DOHH2 (cell line): Measurements from ENCODE around the gene MAPK4.

Experiments used
- H3F3A ChIP-seq: fragments of 200-600 bp; sonication (generic), shearing (Covaris generic); 2 replicates; pipeline ENCODE4 v1.6.0; 2016; ENCODE audit warnings: antibody characterized with exemption, mild to moderate bottlenecking; ENCODE audit not compliant: control insufficient read depth, insufficient read depth
- H3K27ac ChIP-seq: fragments of 200-600 bp; sonication (generic); 2 replicates; pipeline ENCODE4 v1.5.1; 2014; ENCODE audit warnings: low read depth, mild to moderate bottlenecking, low read length, moderate library complexity
- H3K27me3 ChIP-seq: fragments of 200-600 bp; sonication (generic); 2 replicates; pipeline ENCODE4 v1.6.1; 2014; ENCODE audit warnings: mild to moderate bottlenecking, low read length, mixed read lengths; ENCODE audit not compliant: control insufficient read depth
- H3K36me3 ChIP-seq: fragments of 200-600 bp; sonication (generic); 2 replicates; pipeline ENCODE4 v1.6.1; 2014; ENCODE audit warnings: mild to moderate bottlenecking, low read length, moderate library complexity, mixed read lengths; ENCODE audit not compliant: control insufficient read depth
- H3K4me1 ChIP-seq: fragments of 200-600 bp; sonication (generic); 2 replicates; pipeline ENCODE4 v1.6.1; 2014; ENCODE audit warnings: mild to moderate bottlenecking, low read length, mixed read lengths; ENCODE audit not compliant: control insufficient read depth
- H3K4me2 ChIP-seq: fragments of 200-600 bp; sonication (generic); 2 replicates; pipeline ENCODE4 v1.6.0; 2014; ENCODE audit warnings: mild to moderate bottlenecking, low read length, moderate library complexity
- H3K4me3 ChIP-seq: fragments of 200-600 bp; sonication (generic); 2 replicates; pipeline ENCODE4 v1.5.1; 2014; ENCODE audit warnings: mild to moderate bottlenecking, low read length, mixed read lengths
- H3K79me2 ChIP-seq: fragments of 200-600 bp; sonication (generic); 2 replicates; pipeline ENCODE4 v1.6.1; 2014; ENCODE audit warnings: mild to moderate bottlenecking, low read length, mixed read lengths; ENCODE audit not compliant: control insufficient read depth
- H3K9me2 ChIP-seq: fragments of 200-600 bp; sonication (generic); replicated peaks from 2 replicates; pipeline ENCODE4 v1.6.1; 2014; ENCODE audit warnings: mild to moderate bottlenecking, low read length, mixed read lengths; ENCODE audit not compliant: control insufficient read depth
- H3K9me3 ChIP-seq: fragments of 200-600 bp; sonication (generic); 2 replicates; pipeline ENCODE4 v1.6.1; 2014; ENCODE audit warnings: antibody characterized with exemption, low read length, mixed read lengths; ENCODE audit not compliant: control insufficient read depth, insufficient read depth
- H4K20me1 ChIP-seq: fragments of 200-600 bp; sonication (generic); 2 replicates; pipeline ENCODE4 v1.6.0; 2014; ENCODE audit warnings: low read depth, mild to moderate bottlenecking, antibody characterized with exemption, low read length, moderate library complexity; ENCODE audit not compliant: control insufficient read depth, insufficient read depth
- CTCF ChIP-seq: fragments of 200-600 bp; sonication (generic); IDR thresholded peaks from one replicate; pipeline ENCODE4 v1.5.1; 2014; ENCODE audit warnings: antibody characterized with exemption, mild to moderate bottlenecking, low read depth, low read length; ENCODE audit not compliant: poor library complexity, severe bottlenecking
- EZH2phosphoT487 ChIP-seq: fragments of 200-600 bp; sonication (generic); IDR thresholded peaks from 2 replicates; pipeline ENCODE4 v1.6.1; 2017; ENCODE audit warnings: borderline replicate concordance, mild to moderate bottlenecking, antibody characterized with exemption, low read length, moderate library complexity, mixed read lengths

MAPK4 gene

GRCh38 chr18:50626317-50626716, 66.4 kb downstream of the MAPK4 start:
- Histone ChIP-seq H3F3A (no peaks in the 10 kb centered on the region), H3K4me2 (no peak overlapping the region), H3K36me3 (no peaks in the 10 kb centered on the region), H3K9me2 (no peaks in the 10 kb centered on the region), H3K4me3 (no peak overlapping the region), H3K9me3 (no peaks in the 10 kb centered on the region), H3K4me1 (no peaks in the 10 kb centered on the region), H3K79me2 (no peaks in the 10 kb centered on the region), H4K20me1 (no peaks in the 10 kb centered on the region), H3K27ac (no peak overlapping the region), H3K27me3 (no peaks in the 10 kb centered on the region)
- TF ChIP-seq CTCF: no peak
- no peak for TF ChIP-seq EZH2phosphoT487

- no peaks in the 10 kb centered on the region for H3K9me2 ChIP-seq
- TF ChIP-seq CTCF: no peak
- no peak for TF ChIP-seq EZH2phosphoT487
- no peaks in the 10 kb centered on the region for H3K9me3 ChIP-seq
- no peaks in the 10 kb centered on the region for H4K20me1 ChIP-seq
- no peaks in the 10 kb centered on the region for H3F3A ChIP-seq
- H3K4me3 ChIP-seq: no peak overlapping the region
- H3K27me3 ChIP-seq: no peaks in the 10 kb centered on the region
- H3K79me2 ChIP-seq: no peaks in the 10 kb centered on the region
- no peak overlapping the region for H3K27ac ChIP-seq
- no peak overlapping the region for H3K4me2 ChIP-seq
- no peaks in the 10 kb centered on the region for H3K4me1 ChIP-seq
- no peaks in the 10 kb centered on the region for H3K36me3 ChIP-seq
Observed at GRCh38 chr18:50627594-50628532, 68.0 kb downstream of the MAPK4 start.

GRCh38 chr18:50628533-50628905, 68.6 kb downstream of the MAPK4 start:
- Histone ChIP-seq H3K4me3 (no peak overlapping the region), H3K9me3 (no peaks in the 10 kb centered on the region), H3K27ac (no peak overlapping the region), H3F3A (no peaks in the 10 kb centered on the region), H3K9me2 (no peaks in the 10 kb centered on the region), H3K4me2 (no peak overlapping the region), H3K79me2 (no peaks in the 10 kb centered on the region), H4K20me1 (no peaks in the 10 kb centered on the region), H3K4me1 (no peaks in the 10 kb centered on the region), H3K27me3 (no peaks in the 10 kb centered on the region), H3K36me3 (no peaks in the 10 kb centered on the region)
- TF ChIP-seq CTCF: no peak
- no peak for TF ChIP-seq EZH2phosphoT487
